HEK293 (cell line): ENCODE measurements around the gene CCDC178.

Experiments used
- EGR2 ChIP-seq: fragments of 450-650 bp; formaldehyde crosslinking; IDR thresholded peaks from 2 replicates; pipeline ENCODE4 v1.5.1; 2016; ENCODE audit warnings: low read depth, missing biosample characterization, missing genetic modification characterization
- GLI4 ChIP-seq: fragments of 450-650 bp; formaldehyde crosslinking; IDR thresholded peaks from 2 replicates; pipeline ENCODE4 v1.5.1; 2016; ENCODE audit warnings: missing biosample characterization, missing genetic modification characterization
- ZFP41 ChIP-seq: fragments of 450-650 bp; formaldehyde crosslinking; IDR thresholded peaks from 2 replicates; pipeline ENCODE4 v1.5.1; 2016; ENCODE audit warnings: missing biosample characterization, missing genetic modification characterization, borderline replicate concordance
- ZNF112 ChIP-seq: fragments of 450-650 bp; formaldehyde crosslinking; IDR thresholded peaks from 2 replicates; pipeline ENCODE4 v1.5.0; 2017; ENCODE audit warnings: missing biosample characterization, missing genetic modification characterization
- ZNF114 ChIP-seq: fragments of 450-650 bp; formaldehyde crosslinking; IDR thresholded peaks from 2 replicates; pipeline ENCODE4 v1.5.0; 2017; ENCODE audit warnings: missing biosample characterization, missing genetic modification characterization
- ZNF16 ChIP-seq: fragments of 450-650 bp; formaldehyde crosslinking; IDR thresholded peaks from 2 replicates; pipeline ENCODE4 v1.5.1; 2016; ENCODE audit warnings: low read depth, missing biosample characterization, missing genetic modification characterization
- ZNF239 ChIP-seq: fragments of 450-650 bp; formaldehyde crosslinking; IDR thresholded peaks from 2 replicates; pipeline ENCODE4 v1.5.1; 2016; ENCODE audit warnings: missing biosample characterization, missing genetic modification characterization
- ZNF654 ChIP-seq: fragments of 450-650 bp; formaldehyde crosslinking; IDR thresholded peaks from 2 replicates; pipeline ENCODE4 v1.5.1; 2016; ENCODE audit warnings: low read depth, missing biosample characterization, missing genetic modification characterization
- ZNF843 ChIP-seq: fragments of 450-650 bp; formaldehyde crosslinking; IDR thresholded peaks from 2 replicates; pipeline ENCODE4 v1.5.1; 2016; ENCODE audit warnings: missing biosample characterization, missing genetic modification characterization
- TF ChIP-seq, protein P1 (sequence below): fragments of 450-650 bp; formaldehyde crosslinking; IDR thresholded peaks from 2 replicates; pipeline ENCODE4 v1.5.1; 2016; ENCODE audit warnings: missing biosample characterization, missing genetic modification characterization
- TF ChIP-seq, protein P2 (sequence below): fragments of 450-650 bp; formaldehyde crosslinking; IDR thresholded peaks from 2 replicates; pipeline ENCODE4 v1.5.1; 2016; ENCODE audit warnings: missing biosample characterization, missing genetic modification characterization

DNA sequence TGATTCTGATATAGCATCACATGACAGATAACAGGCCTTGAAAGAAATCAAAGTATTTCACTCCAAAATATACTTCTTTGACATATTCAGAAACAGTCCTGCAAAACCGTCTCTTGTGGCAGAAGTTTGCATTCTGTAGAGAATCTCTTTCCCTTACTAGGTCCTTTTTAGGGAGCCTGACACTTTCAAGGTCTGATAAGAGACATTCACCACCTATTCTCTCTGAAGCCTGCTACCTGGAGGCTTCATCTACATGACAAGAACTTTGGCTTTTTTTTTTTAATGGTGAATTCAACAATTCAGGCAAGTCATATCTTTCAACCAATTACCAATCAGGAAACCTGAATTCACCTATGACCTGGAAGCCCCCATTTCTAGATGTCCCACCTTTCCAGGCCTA lies 83.8 kb downstream of the CCDC178 start:
- TF ChIP-seq, protein P1, sequence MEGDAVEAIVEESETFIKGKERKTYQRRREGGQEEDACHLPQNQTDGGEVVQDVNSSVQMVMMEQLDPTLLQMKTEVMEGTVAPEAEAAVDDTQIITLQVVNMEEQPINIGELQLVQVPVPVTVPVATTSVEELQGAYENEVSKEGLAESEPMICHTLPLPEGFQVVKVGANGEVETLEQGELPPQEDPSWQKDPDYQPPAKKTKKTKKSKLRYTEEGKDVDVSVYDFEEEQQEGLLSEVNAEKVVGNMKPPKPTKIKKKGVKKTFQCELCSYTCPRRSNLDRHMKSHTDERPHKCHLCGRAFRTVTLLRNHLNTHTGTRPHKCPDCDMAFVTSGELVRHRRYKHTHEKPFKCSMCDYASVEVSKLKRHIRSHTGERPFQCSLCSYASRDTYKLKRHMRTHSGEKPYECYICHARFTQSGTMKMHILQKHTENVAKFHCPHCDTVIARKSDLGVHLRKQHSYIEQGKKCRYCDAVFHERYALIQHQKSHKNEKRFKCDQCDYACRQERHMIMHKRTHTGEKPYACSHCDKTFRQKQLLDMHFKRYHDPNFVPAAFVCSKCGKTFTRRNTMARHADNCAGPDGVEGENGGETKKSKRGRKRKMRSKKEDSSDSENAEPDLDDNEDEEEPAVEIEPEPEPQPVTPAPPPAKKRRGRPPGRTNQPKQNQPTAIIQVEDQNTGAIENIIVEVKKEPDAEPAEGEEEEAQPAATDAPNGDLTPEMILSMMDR = no peak
- TF ChIP-seq ZNF239 (tag by site-specific recombination) (no peak), ZFP41 (tag by site-specific recombination) (no peak), ZNF112 (tag by site-specific recombination) (no peak), EGR2 (tag by site-specific recombination) (no peak), ZNF114 (no peak), GLI4 (tag by site-specific recombination) (no peak), ZNF654 (tag by site-specific recombination) (no peak), ZNF843 (no peak), ZNF16 (tag by site-specific recombination) (no peak)
- TF ChIP-seq, protein P2, sequence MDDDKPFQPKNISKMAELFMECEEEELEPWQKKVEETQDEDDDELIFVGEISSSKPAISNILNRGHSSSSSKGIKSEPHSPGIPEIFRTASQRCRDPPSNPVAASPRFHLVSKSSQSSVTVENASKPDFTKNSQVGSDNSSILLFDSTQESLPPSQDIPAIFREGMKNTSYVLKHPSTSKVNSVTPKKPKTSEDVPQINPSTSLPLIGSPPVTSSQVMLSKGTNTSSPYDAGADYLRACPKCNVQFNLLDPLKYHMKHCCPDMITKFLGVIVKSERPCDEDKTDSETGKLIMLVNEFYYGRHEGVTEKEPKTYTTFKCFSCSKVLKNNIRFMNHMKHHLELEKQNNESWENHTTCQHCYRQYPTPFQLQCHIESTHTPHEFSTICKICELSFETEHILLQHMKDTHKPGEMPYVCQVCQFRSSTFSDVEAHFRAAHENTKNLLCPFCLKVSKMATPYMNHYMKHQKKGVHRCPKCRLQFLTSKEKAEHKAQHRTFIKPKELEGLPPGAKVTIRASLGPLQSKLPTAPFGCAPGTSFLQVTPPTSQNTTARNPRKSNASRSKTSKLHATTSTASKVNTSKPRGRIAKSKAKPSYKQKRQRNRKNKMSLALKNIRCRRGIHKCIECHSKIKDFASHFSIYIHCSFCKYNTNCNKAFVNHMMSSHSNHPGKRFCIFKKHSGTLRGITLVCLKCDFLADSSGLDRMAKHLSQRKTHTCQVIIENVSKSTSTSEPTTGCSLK = no peak
